ENCODE results near the gene ARHGAP26.

GRCh38 chr5:142826741-142827492 is 56.7 kb downstream of the ARHGAP26 start:
- TF ChIP-seq CTCF (IDR thresholded peaks at IDR 0.05) (no peak), POLR2A (IDR thresholded peaks at IDR 0.05) (no peak)
